ENCODE measurements around the gene STAT3.
"Not testable (repeated sequence)": the region's sequence is repeated elsewhere in the genome, so short reads cannot be mapped to it uniquely, and the experiment has no call there.

The STAT3 gene

DNA sequence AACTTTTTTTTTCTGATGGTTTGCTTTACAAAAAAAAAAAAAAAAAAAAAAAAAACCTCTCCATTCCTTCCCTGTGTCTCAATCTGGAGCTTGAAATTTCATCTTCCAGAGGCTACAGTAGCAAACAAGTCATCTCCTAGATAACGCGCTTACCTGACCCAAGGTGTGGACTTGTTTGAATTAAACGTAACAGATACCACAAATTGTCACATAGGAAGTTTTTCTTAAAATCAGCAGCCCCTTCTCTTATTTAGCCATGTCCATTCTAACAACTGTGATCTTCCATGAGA, 114.0 kb downstream of the STAT3 start:
- no peak for FAIRE-seq

GRCh38 chr17:42273474-42274252, 114.6 kb downstream of the STAT3 start:
- FAIRE-seq: no peak

DNA sequence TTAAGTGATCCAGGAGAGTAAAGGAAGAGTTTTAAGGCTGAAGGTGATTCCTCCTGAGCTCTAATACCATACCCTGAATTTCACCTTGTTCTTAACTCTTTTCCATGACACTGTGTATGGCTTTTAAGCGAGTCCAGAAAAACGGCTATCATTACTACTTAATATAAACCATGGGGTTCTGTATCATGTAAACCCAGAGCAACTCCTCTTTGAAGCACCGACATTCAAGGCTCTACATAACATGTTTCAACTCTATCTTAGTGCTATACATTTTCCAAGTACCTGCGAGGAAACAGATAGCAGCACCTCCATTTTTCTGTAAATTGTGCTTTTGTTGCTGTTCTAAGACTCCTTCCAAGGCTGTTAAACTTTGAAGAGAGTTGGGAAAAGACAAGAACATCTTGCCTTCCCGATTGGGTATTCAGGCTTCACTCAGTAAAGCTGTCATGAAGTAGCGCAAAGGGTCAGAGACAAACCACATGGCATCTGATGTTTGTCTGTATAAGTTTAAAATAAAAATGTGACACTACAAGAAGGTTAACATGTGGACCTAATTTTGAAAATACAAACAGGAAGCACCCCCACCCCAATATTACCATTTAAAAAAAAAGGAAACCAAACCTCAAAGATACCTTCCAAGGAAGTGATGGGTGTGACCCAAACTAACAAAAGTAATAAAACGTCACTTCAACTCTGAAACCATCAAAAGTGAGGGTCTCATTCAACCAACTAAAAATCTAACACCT, 115.9 kb downstream of the STAT3 start:
- no peak for FAIRE-seq

DNA sequence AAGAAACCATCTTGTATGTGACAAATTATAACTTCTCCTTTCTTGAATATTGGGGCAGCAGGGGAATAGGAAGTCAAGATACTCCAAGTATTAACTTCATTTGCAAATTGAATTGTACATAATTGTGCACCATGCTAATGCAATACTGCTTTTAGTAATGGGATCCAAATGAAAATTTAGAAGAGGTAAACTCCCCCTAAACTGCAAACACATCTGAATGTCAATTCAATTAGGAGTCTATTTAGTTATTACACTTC, 116.5 kb downstream of the STAT3 start:
- no peak for FAIRE-seq

DNA sequence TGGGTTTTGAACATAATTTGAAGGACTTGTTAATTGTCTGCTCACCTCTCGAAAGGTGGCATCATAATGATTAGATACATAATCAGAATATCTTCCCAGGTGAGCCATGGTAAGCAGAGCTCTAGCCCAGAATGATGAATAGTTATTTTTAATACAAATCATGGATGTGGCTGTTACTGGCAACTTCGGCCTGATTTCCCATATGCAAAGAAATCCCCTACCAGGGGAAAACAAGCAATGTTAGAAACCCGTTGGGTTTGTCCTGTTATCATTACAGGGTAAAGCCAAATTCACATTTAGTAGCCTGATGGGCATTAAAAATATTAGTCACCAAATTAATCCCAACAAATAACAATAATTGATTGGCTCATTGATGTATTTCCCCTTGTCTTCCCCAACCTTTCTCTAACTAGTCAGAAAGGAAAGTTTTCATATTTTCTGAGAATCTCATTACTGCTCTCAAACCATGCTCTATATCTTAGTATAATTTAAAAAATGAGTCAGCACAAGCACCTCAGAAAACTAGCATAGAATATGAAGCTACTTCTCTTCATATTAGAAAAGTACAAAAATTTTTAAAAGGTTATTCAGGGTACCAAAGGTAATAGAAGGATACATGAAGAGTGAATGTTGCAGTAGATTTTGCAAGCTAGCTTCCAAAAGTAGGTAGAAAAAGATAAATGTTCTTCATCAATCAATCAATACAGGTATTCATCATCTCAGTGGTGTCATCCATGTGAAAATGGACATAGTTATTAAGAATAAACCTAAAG, 117.0 kb downstream of the STAT3 start:
- FAIRE-seq: no peak

DNA sequence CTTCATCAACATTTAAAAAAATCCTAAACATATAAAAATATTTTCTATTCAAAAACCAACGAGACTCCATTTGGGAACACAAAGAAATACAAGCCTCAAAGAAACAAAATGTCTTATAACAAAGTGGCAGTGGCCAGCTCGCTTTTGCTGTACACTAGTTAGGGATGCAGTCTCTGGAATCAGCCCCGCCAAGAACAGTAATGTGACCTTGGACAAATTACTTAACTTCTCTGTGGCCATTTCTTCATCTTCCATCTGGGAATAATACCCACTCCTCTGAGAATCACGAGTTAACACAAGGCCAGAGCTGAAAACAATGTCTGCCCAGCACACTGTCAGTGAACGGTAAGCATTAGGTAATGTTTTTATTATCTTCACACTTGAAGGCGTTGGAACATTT, 117.6 kb downstream of the STAT3 start:
- FAIRE-seq: no peak

GRCh38 chr17:42270170-42270535, 118.1 kb downstream of the STAT3 start:
- no peak for FAIRE-seq

DNA sequence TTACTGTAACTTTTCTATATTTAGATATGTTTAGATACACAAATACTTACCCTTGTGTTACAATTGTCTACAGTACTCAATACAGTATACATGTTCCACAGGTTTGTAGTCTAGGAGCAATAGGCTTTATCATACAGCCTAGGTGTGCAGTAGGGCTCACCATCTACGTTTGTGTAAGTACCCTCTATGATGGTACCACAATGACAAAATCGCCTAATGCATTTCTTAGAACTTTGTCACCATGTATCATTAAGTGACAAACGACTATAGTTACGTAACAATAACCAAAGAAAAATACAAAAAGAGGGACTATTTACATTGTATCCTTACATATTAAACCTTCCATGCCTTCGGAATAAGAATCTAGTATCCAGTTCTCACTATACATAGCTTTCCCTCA, 120.0 kb downstream of the STAT3 start:
- no peak for FAIRE-seq

GRCh38 chr17:42266918-42267766, 121.1 kb downstream of the STAT3 start:
- no peak for FAIRE-seq

- no peak for FAIRE-seq
Measured at GRCh38 chr17:42266462-42266861, 121.8 kb downstream of the STAT3 start.

DNA sequence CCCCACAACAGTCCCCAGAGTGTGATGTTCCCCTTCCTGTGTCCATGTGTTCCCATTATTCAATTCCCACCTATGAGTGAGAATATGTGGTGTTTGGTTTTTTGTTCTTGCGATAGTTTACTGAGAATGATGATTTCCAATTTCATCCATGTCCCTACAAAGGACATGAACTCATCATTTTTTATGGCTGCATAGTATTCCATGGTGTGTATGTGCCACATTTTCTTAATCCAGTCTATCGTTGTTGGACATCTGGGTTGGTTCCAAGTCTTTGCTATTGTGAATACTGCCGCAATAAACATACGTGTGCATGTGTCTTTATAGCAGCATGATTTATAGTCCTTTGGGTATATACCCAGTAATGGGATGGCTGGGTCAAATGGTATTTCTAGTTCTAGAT, 123.9 kb downstream of the STAT3 start:
- FAIRE-seq: not testable (repeated sequence)
